IPS-15b (cell line): ENCODE data around the gene PRIMA1.

ENCODE experiments used
- H3K27me3 ChIP-seq: one replicate; pipeline ENCODE4 v1.6.1; 2013; ENCODE audit warnings: low read length; ENCODE audit not compliant: control insufficient read depth, insufficient read depth
- H3K36me3 ChIP-seq: one replicate; pipeline ENCODE4 v1.6.1; 2013; ENCODE audit warnings: low read length; ENCODE audit not compliant: control insufficient read depth, insufficient read depth
- H3K4me1 ChIP-seq: one replicate; pipeline ENCODE4 v1.6.1; 2013; ENCODE audit warnings: mild to moderate bottlenecking, low read length; ENCODE audit not compliant: control insufficient read depth, insufficient read depth
- H3K4me3 ChIP-seq: one replicate; pipeline ENCODE4 v1.5.1; 2013; ENCODE audit warnings: low read depth, low read length
- H3K9ac ChIP-seq: one replicate; pipeline ENCODE4 v1.6.1; 2013; ENCODE audit warnings: low read depth, mild to moderate bottlenecking, low read length
- H3K9me3 ChIP-seq: one replicate; pipeline ENCODE4 v1.6.1; 2013; ENCODE audit warnings: mild to moderate bottlenecking, low read length; ENCODE audit not compliant: control insufficient read depth, insufficient read depth

The PRIMA1 gene

GRCh38 chr14:93772263-93772662 lies 16.0 kb downstream of the PRIMA1 start:
- Histone ChIP-seq H3K36me3 (no peaks in the 10 kb centered on the region), H3K9me3 (no peaks in the 10 kb centered on the region), H3K4me3 (no peak overlapping the region), H3K4me1 (no peaks in the 10 kb centered on the region), H3K27me3 (no peaks in the 10 kb centered on the region), H3K9ac (no peak overlapping the region)

DNA sequence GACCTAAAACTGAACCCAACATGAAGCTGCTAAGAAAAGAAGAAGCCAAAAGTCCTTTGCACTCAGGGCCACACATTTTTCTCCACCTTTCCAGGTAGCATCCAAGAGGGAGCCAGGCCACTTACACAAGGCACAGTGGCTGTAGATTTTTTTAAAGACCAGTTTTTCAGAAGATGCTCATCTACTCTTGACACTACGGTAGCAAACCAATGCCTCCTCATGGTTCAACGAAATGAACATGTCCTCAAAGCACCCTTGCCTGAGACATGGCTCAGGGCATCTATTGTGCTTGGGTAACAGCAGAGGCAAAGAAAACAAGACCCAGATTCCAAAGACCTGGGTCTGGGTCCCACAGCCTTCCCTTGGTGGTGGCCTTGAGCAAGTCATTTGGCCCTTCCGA lies 22.3 kb downstream of the PRIMA1 start:
- Histone ChIP-seq H3K9ac (no peak overlapping the region), H3K4me3 (no peak overlapping the region), H3K4me1 (no peaks in the 10 kb centered on the region), H3K27me3 (no peaks in the 10 kb centered on the region), H3K36me3 (no peaks in the 10 kb centered on the region), H3K9me3 (no peaks in the 10 kb centered on the region)

GRCh38 chr14:93765155-93765554 lies 23.1 kb downstream of the PRIMA1 start:
- Histone ChIP-seq H3K9me3 (no peaks in the 10 kb centered on the region), H3K36me3 (no peaks in the 10 kb centered on the region), H3K4me3 (no peak overlapping the region), H3K4me1 (no peaks in the 10 kb centered on the region), H3K27me3 (no peaks in the 10 kb centered on the region), H3K9ac (no peak overlapping the region)

- H3K4me3 ChIP-seq: no peak overlapping the region
- H3K27me3 ChIP-seq: no peaks in the 10 kb centered on the region
- no peak overlapping the region for H3K9ac ChIP-seq
- H3K9me3 ChIP-seq: no peaks in the 10 kb centered on the region
- no peaks in the 10 kb centered on the region for H3K4me1 ChIP-seq
- no peaks in the 10 kb centered on the region for H3K36me3 ChIP-seq
Measured at GRCh38 chr14:93764211-93764659, 24.1 kb downstream of the PRIMA1 start.

- H3K27me3 ChIP-seq: no peaks in the 10 kb centered on the region
- H3K9me3 ChIP-seq: no peaks in the 10 kb centered on the region
- no peak overlapping the region for H3K4me3 ChIP-seq
- H3K36me3 ChIP-seq: no peaks in the 10 kb centered on the region
- H3K9ac ChIP-seq: no peak overlapping the region
- H3K4me1 ChIP-seq: no peaks in the 10 kb centered on the region
Measured at GRCh38 chr14:93759719-93760307, 28.5 kb downstream of the PRIMA1 start.

DNA sequence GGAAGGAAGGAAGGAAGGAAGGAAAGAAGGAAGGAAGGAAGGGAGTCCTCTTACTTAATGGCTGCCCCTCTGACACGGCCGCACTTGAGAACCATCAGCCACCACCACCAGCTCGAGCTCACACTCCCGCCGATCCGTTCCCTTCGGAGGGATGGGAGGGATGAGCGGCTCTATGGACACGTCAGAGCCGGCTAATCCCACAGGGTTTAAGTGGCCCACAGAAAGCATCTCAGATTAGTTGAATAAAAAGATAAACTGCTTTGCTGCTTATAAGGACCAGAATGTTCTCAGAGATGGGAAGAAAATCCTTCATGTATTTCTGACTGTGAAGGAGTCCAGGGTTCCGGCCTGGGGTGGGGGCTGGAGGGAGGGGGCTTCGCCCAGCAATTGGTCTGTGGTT lies 31.1 kb downstream of the PRIMA1 start:
- Histone ChIP-seq H3K4me1 (no peaks in the 10 kb centered on the region), H3K9ac (no peak overlapping the region), H3K4me3 (no peak overlapping the region), H3K9me3 (no peaks in the 10 kb centered on the region), H3K27me3 (no peaks in the 10 kb centered on the region), H3K36me3 (no peaks in the 10 kb centered on the region)

DNA sequence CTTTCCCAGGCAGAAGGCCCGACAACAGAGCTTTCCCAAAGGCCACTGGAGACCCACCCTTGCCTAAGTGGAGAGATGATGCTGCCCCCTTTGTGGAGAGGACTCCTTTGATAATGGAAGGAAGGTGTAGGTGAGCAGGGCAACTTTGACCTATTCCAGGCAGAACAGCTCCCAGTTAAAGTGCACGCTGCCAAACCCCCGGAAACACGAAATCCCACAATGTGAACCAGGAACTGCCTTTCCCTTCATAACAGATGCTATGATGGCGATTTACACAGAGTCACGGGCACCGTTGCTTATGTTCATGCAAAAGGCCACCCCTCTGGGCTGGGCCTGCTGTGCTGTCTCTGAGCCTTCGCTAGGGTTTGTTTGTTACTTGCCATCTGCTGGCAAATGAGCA lies 34.6 kb downstream of the PRIMA1 start:
- H3K9ac ChIP-seq: no peak overlapping the region
- H3K4me3 ChIP-seq: no peak overlapping the region
- H3K4me1 ChIP-seq: no peaks in the 10 kb centered on the region
- H3K36me3 ChIP-seq: no peaks in the 10 kb centered on the region
- no peaks in the 10 kb centered on the region for H3K27me3 ChIP-seq
- no peaks in the 10 kb centered on the region for H3K9me3 ChIP-seq

GRCh38 chr14:93752980-93753561 lies 35.2 kb downstream of the PRIMA1 start:
- no peak overlapping the region for H3K4me3 ChIP-seq
- H3K9me3 ChIP-seq: no peaks in the 10 kb centered on the region
- no peak overlapping the region for H3K9ac ChIP-seq
- H3K36me3 ChIP-seq: no peaks in the 10 kb centered on the region
- H3K27me3 ChIP-seq: no peaks in the 10 kb centered on the region
- H3K4me1 ChIP-seq: no peaks in the 10 kb centered on the region

DNA sequence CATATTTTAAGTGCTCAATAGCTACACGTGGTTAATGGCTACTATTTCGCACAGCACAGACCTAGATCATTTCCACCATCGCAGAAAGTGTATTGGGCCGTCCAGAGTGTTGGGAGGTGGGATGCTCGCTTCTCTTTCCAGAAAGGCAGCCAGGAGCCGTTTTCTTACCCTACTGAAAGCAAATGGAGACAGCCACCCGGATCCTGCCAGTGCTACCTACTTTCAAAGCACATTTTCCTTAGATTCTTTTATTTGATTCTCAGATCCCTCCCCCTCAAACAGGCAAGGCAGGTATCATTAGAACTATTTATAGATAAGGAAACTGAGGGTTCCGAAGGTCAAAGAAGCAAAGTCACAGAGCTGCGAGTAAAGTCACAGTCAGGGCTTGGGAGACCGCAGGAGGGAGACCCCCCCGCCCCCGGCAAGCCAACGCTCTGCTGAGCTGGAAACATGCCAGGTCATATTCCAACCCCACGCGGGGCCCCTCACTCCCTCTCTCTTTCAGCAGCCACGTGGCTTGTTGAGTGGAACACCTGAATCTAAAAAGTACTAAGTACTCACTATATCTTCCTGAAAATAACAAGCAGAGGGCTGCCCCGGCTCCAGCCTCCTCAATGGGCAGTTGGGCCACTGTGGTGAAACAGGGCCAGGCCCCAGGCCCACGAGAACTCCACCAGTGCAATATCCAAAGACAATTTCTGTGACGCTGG lies 36.2 kb downstream of the PRIMA1 start:
- no peak overlapping the region for H3K9ac ChIP-seq
- no peak overlapping the region for H3K4me3 ChIP-seq
- H3K36me3 ChIP-seq: no peaks in the 10 kb centered on the region
- H3K27me3 ChIP-seq: no peaks in the 10 kb centered on the region
- no peaks in the 10 kb centered on the region for H3K9me3 ChIP-seq
- no peaks in the 10 kb centered on the region for H3K4me1 ChIP-seq

- H3K27me3 ChIP-seq: no peaks in the 10 kb centered on the region
- no peaks in the 10 kb centered on the region for H3K36me3 ChIP-seq
- no peaks in the 10 kb centered on the region for H3K9me3 ChIP-seq
- H3K4me3 ChIP-seq: no peak overlapping the region
- no peak overlapping the region for H3K9ac ChIP-seq
- peaks cover 2% of the 10 kb centered on the region for H3K4me1 ChIP-seq
Measured at GRCh38 chr14:93749076-93749420, 39.2 kb downstream of the PRIMA1 start.

GRCh38 chr14:93748208-93749075 lies 39.8 kb downstream of the PRIMA1 start:
- no peaks in the 10 kb centered on the region for H3K9me3 ChIP-seq
- H3K4me3 ChIP-seq: no peak overlapping the region
- no peaks in the 10 kb centered on the region for H3K27me3 ChIP-seq
- peaks cover 2% of the 10 kb centered on the region for H3K4me1 ChIP-seq
- H3K9ac ChIP-seq: no peak overlapping the region
- H3K36me3 ChIP-seq: no peaks in the 10 kb centered on the region
